Caco-2 (cell line): Measurements from ENCODE around the gene WWP2. TPM values are rescaled to one million over a fixed set of nuclear protein-coding genes. Genes with fewer than 3 reads are reported as not detected.

Source experiments
- BruUV-seq: library from RNA; stranded (reverse); fragments of 400-500 nt; replicated peaks from 2 replicates; lab custom pipeline; 2021; lab: Mats Ljungman, UMichigan
- CTCF ChIA-PET: fragments of 300-600 bp; sonication (Branson Sonifier 250); formaldehyde crosslinking; loops from one replicate; lab custom pipeline; 2022; ENCODE audit warnings: antibody characterized with exemption; lab: Charles Lee
- POLR2A ChIA-PET: fragments of 300-600 bp; sonication (Branson Sonifier 250); formaldehyde crosslinking; loops from one replicate; lab custom pipeline; 2022; ENCODE audit warnings: antibody characterized with exemption; lab: Charles Lee
- DNase-seq, 2 experiments: peaks; one replicate each; pipeline versions ENCODE4 v3.0.0 to v3.0.0-alpha.2; 2020 to 2022
- H3K27me3 ChIP-seq: replicated peaks from 2 replicates; pipeline ENCODE4 v1.6.0; 2011; ENCODE audit warnings: low read length; ENCODE audit not compliant: control insufficient read depth, insufficient read depth
- H3K36me3 ChIP-seq: 2 replicates; pipeline ENCODE4 v1.5.1; 2011; ENCODE audit warnings: low read length; ENCODE audit not compliant: control insufficient read depth, insufficient read depth
- H3K4me1 ChIP-seq: fragments of 250-450 bp; sonication (Bioruptor Pico); 2 replicates; pipeline ENCODE4 v1.5.1; 2020; ENCODE audit warnings: mild to moderate bottlenecking
- H3K4me3 ChIP-seq: 2 replicates; pipeline ENCODE4 v1.5.1; 2011; ENCODE audit warnings: low read depth, mild to moderate bottlenecking, control low read depth, low read length
- H3K9me3 ChIP-seq: fragments of 250-450 bp; sonication (Bioruptor Pico); 2 replicates; pipeline ENCODE4 v1.5.1; 2020; ENCODE audit warnings: mild to moderate bottlenecking, moderate library complexity
- H3K27ac Mint-ChIP-seq: one replicate; pipeline ENCODE4 v1.8.0; 2022; ENCODE audit warnings: mixed read lengths; ENCODE audit not compliant: unreplicated experiment
- H3K27me3 Mint-ChIP-seq: one replicate; pipeline ENCODE4 v1.8.0; 2022; ENCODE audit warnings: mixed read lengths; ENCODE audit not compliant: insufficient read depth, unreplicated experiment
- H3K36me3 Mint-ChIP-seq: one replicate; pipeline ENCODE4 v1.8.0; 2022; ENCODE audit warnings: mild to moderate bottlenecking, mixed read lengths; ENCODE audit not compliant: insufficient read depth, unreplicated experiment
- H3K4me1 Mint-ChIP-seq: one replicate; pipeline ENCODE4 v1.8.0; 2022; ENCODE audit warnings: low read depth, mixed read lengths; ENCODE audit not compliant: unreplicated experiment
- H3K4me3 Mint-ChIP-seq: one replicate; pipeline ENCODE4 v1.8.0; 2022; ENCODE audit warnings: mild to moderate bottlenecking, moderate library complexity, mixed read lengths; ENCODE audit not compliant: unreplicated experiment
- H3K9me3 Mint-ChIP-seq: one replicate; pipeline ENCODE4 v1.8.0; 2022; ENCODE audit warnings: mixed read lengths; ENCODE audit not compliant: unreplicated experiment
- intact Hi-C: fragments of 100-400 bp; cut with micrococcal nuclease; formaldehyde crosslinking; loops from one replicate; pipeline ENCODE4 v1.10.0; 2022; ENCODE audit not compliant: unreplicated experiment
- total RNA-seq: library from RNA; stranded (reverse); gene quantifications from 2 replicates; pipeline ENCODE4 v1.2.3, GENCODE V29; 2022
- TF ChIP-seq, protein P1 (sequence below), 2 experiments: fragments of 200-600 bp in 1 of 2; IDR thresholded peaks; 1 replicate in 1 of 2; 2 replicates in 1 of 2; pipeline versions ENCODE4 v1.5.1 to v1.8.0; 2011 to 2022; ENCODE audit warnings: antibody characterized with exemption in 1 of 2, control low read depth in 1 of 2, inconsistent platforms in 1 of 2, low read depth in 1 of 2, low read length in 1 of 2, mild to moderate bottlenecking in 1 of 2, moderate library complexity in 1 of 2; ENCODE audit not compliant: insufficient read depth in 1 of 2, severe bottlenecking in 1 of 2, unreplicated experiment in 1 of 2

Gene WWP2
- total RNA-seq, 1 experiment from 2014 or later: 39.7 TPM

DNA sequence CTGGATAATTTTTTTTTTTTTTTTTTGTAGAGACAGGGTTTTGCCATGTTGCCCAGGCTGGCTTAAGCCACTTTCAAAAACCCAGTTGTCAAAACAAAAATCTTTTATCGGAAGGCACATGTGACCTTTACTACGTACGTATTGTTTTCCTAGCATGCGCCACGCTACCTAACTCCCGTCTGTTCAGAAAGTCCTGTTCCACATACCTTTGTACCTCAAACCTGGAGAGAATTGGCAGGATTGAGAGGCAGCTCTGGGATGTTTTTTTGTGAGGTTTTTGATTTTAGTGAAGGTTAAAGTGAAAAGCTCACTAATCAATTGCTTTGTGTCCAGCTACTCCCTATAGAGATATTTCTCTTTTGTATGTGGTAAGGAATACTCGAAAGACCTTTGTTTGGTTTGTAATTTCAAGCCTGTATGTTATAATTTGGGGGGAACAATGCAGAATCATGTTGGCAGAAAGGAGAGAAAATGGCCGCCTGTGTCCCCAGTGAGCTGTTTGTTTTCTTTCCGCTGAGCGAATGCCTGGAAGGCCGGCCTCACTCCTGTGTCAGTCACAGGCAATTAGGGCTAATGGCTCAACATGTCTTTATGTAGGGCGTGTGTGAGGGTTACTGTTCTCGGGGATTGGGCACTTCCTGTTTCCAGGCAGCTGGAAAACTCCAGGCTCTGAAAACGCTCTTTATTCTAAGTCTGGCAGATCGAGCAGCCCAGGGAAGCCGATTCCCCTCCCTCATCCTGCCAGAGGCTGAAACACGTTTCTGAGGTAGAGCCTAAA, 128.2 kb downstream of the WWP2 start:
- H3K27me3 Mint-ChIP-seq: no peaks in the 10 kb centered on the region
- H3K4me3 ChIP-seq: no peak overlapping the region
- no peaks in the 10 kb centered on the region; the same call in 1 of the 2 replicates for H3K36me3 ChIP-seq
- H3K4me1 ChIP-seq: no peaks in the 10 kb centered on the region; the same call in 1 of the 2 replicates
- no peaks in the 10 kb centered on the region for H3K4me1 Mint-ChIP-seq
- no TSS peak for BruUV-seq
- POLR2A ChIA-PET: no interaction called here
- no peaks in the 10 kb centered on the region for H3K9me3 Mint-ChIP-seq
- H3K27me3 ChIP-seq: no peaks in the 10 kb centered on the region
- H3K9me3 ChIP-seq: no peaks in the 10 kb centered on the region
- intact Hi-C loops: no loop called here
- DNase-seq: no peak
- peaks cover 14% of the 10 kb centered on the region for H3K36me3 Mint-ChIP-seq
- no peak overlapping the region for H3K27ac Mint-ChIP-seq
- no peak overlapping the region for H3K4me3 Mint-ChIP-seq
- CTCF ChIA-PET: no interaction called here
- TF ChIP-seq, protein P1, sequence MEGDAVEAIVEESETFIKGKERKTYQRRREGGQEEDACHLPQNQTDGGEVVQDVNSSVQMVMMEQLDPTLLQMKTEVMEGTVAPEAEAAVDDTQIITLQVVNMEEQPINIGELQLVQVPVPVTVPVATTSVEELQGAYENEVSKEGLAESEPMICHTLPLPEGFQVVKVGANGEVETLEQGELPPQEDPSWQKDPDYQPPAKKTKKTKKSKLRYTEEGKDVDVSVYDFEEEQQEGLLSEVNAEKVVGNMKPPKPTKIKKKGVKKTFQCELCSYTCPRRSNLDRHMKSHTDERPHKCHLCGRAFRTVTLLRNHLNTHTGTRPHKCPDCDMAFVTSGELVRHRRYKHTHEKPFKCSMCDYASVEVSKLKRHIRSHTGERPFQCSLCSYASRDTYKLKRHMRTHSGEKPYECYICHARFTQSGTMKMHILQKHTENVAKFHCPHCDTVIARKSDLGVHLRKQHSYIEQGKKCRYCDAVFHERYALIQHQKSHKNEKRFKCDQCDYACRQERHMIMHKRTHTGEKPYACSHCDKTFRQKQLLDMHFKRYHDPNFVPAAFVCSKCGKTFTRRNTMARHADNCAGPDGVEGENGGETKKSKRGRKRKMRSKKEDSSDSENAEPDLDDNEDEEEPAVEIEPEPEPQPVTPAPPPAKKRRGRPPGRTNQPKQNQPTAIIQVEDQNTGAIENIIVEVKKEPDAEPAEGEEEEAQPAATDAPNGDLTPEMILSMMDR (IDR thresholded peaks at IDR 0.05; ENCODE audit: insufficient read depth in 1 of 2, low read depth in 1 of 2, low read length in 1 of 2, severe bottlenecking in 1 of 2, unreplicated experiment in 1 of 2): no peak

DNA sequence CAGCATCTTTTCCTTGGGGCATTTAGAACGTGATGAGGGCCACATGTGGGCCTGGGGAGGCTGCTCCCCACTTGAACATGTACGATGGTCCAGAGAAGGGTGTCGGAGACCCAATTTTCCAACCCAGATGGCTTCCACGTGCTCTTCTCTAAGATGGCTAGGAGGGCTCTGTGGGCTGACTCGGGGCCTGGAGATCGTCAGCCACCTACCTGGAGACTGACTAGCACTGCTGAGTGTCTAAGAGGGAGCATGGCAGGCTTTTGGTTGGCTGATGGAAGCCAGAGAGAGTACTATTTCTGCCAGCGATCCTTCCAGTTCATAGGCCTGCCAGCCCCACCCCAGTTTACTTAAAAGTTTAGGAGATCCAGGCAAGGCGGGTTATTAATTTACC, 128.8 kb downstream of the WWP2 start:
- no peak for DNase-seq
- H3K27me3 Mint-ChIP-seq: no peaks in the 10 kb centered on the region
- CTCF ChIA-PET: no interaction called here
- Histone ChIP-seq H3K36me3 (no peaks in the 10 kb centered on the region; the same call in 1 of the 2 replicates), H3K4me3 (no peak overlapping the region), H3K27me3 (no peaks in the 10 kb centered on the region), H3K4me1 (no peaks in the 10 kb centered on the region; the same call in 1 of the 2 replicates), H3K9me3 (no peaks in the 10 kb centered on the region)
- H3K36me3 Mint-ChIP-seq: peaks cover 14% of the 10 kb centered on the region
- TF ChIP-seq, protein P1 (IDR thresholded peaks at IDR 0.05; ENCODE audit: insufficient read depth in 1 of 2, low read depth in 1 of 2, low read length in 1 of 2, severe bottlenecking in 1 of 2, unreplicated experiment in 1 of 2): no peak
- no peaks in the 10 kb centered on the region for H3K4me1 Mint-ChIP-seq
- H3K4me3 Mint-ChIP-seq: no peak overlapping the region
- intact Hi-C loops: no loop called here
- no TSS peak for BruUV-seq
- POLR2A ChIA-PET: no interaction called here
- no peak overlapping the region for H3K27ac Mint-ChIP-seq
- no peaks in the 10 kb centered on the region for H3K9me3 Mint-ChIP-seq

DNA sequence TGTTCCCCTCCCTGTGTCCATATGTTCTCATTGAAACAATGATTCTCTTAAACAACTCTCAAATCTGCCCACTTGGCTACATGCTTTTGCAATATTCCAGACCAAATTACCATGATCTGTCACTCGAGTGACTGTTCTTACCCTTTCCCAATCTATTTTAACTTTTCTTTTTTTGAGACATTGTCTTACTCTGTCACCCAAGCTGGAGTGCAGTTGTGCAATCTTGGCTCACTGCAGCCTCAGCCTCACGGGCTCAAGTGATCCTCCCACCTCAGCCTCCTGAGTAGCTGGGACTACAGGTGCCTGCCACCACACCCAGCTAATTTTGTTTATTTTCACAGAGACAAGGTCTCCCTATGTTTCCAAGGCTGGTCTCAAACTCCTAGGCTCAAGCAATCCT, 130.2 kb downstream of the WWP2 start:
- CTCF ChIA-PET: no interaction called here
- DNase-seq: no peak
- Mint-ChIP-seq H3K27ac (no peak overlapping the region), H3K9me3 (no peaks in the 10 kb centered on the region), H3K27me3 (no peaks in the 10 kb centered on the region), H3K4me1 (no peaks in the 10 kb centered on the region), H3K4me3 (no peak overlapping the region), H3K36me3 (peaks cover 14% of the 10 kb centered on the region)
- Histone ChIP-seq H3K4me3 (no peak overlapping the region), H3K9me3 (no peaks in the 10 kb centered on the region), H3K36me3 (no peaks in the 10 kb centered on the region; the same call in 1 of the 2 replicates), H3K4me1 (no peaks in the 10 kb centered on the region; the same call in 1 of the 2 replicates), H3K27me3 (no peaks in the 10 kb centered on the region)
- POLR2A ChIA-PET: no interaction called here
- TF ChIP-seq, protein P1 (IDR thresholded peaks at IDR 0.05; ENCODE audit: insufficient read depth in 1 of 2, low read depth in 1 of 2, low read length in 1 of 2, severe bottlenecking in 1 of 2, unreplicated experiment in 1 of 2): no peak
- BruUV-seq: no TSS peak
- intact Hi-C loops: no loop called here
